ENCODE results near the gene GLB1L3. TPM values are rescaled to one million over a fixed set of nuclear protein-coding genes. Genes with fewer than 3 reads are reported as not detected.

GLB1L3 gene
- total and polyA plus RNA-seq, 3 donors from 2014 or later: 13.2 to 21.3 (median 15.6) TPM

GRCh38 chr11:134293119-134294113 is 17.2 kb downstream of the GLB1L3 start:
- Histone ChIP-seq H3K36me3 (ENCODE audit: low read depth, missing control alignments) (no peaks in the 10 kb centered on the region), H3K4me1 (no peaks in the 10 kb centered on the region), H3K27ac (no peak overlapping the region), H3K27me3 (no peaks in the 10 kb centered on the region), H3K4me3 (no peak overlapping the region), H3K9me3 (no peaks in the 10 kb centered on the region)
- no peak for DNase-seq
- TF ChIP-seq CTCF (IDR thresholded peaks at IDR 0.05): no peak
- no peak for TF ChIP-seq POLR2A (IDR thresholded peaks at IDR 0.05)
- 85 to 88% methylated on average over 20 of the region's 20 CpGs for WGBS, 2 donors
- intact Hi-C loops (cut with DNase I; ENCODE audit: low total_unique reads): no loop called here

- DNase-seq: no peak
- Histone ChIP-seq H3K27ac (no peak overlapping the region), H3K27me3 (no peaks in the 10 kb centered on the region), H3K9me3 (no peaks in the 10 kb centered on the region), H3K4me3 (no peak overlapping the region), H3K36me3 (ENCODE audit: low read depth, missing control alignments) (no peaks in the 10 kb centered on the region), H3K4me1 (no peaks in the 10 kb centered on the region)
- intact Hi-C loops (cut with DNase I; ENCODE audit: low total_unique reads): no loop called here
- WGBS, 2 donors: 87 to 88% methylated on average over 9 of the region's 9 CpGs
- no peak for TF ChIP-seq POLR2A (IDR thresholded peaks at IDR 0.05)
- no peak for TF ChIP-seq CTCF (IDR thresholded peaks at IDR 0.05)
Measured at GRCh38 chr11:134294664-134295063, 18.5 kb downstream of the GLB1L3 start.

- Histone ChIP-seq H3K27ac (no peak overlapping the region), H3K4me1 (no peaks in the 10 kb centered on the region), H3K36me3 (ENCODE audit: low read depth, missing control alignments) (no peaks in the 10 kb centered on the region), H3K4me3 (no peak overlapping the region), H3K27me3 (no peaks in the 10 kb centered on the region), H3K9me3 (no peaks in the 10 kb centered on the region)
- intact Hi-C loops (cut with DNase I; ENCODE audit: low total_unique reads): no loop called here
- TF ChIP-seq POLR2A (IDR thresholded peaks at IDR 0.05) (no peak), CTCF (IDR thresholded peaks at IDR 0.05) (no peak)
- whole genome bisulfite sequencing, 2 donors: 85 to 88% methylated on average over 12 of the region's 12 CpGs
- DNase-seq: no peak
Measured at GRCh38 chr11:134312223-134312622, 36.0 kb downstream of the GLB1L3 start.

GRCh38 chr11:134312807-134313206 is 36.6 kb downstream of the GLB1L3 start:
- Histone ChIP-seq H3K4me1 (no peaks in the 10 kb centered on the region), H3K27ac (no peak overlapping the region), H3K4me3 (no peak overlapping the region), H3K27me3 (no peaks in the 10 kb centered on the region), H3K36me3 (ENCODE audit: low read depth, missing control alignments) (no peaks in the 10 kb centered on the region), H3K9me3 (no peaks in the 10 kb centered on the region)
- TF ChIP-seq POLR2A (IDR thresholded peaks at IDR 0.05) (no peak), CTCF (IDR thresholded peaks at IDR 0.05) (no peak)
- intact Hi-C loops (cut with DNase I; ENCODE audit: low total_unique reads): no loop called here
- DNase-seq: no peak
- 87% methylated on average over 5 of the region's 5 CpGs; no CpG with 5 or more reads in 1 of the 2 donors for WGBS, 2 donors
